ENCODE results near the gene RTP5.

GRCh38 chr2:241865416-241865956 lies 4.0 kb upstream of the RTP5 start:
- TF ChIP-seq CTCF (IDR thresholded peaks at IDR 0.05) (no peak), POLR2A (IDR thresholded peaks at IDR 0.05) (no peak), POLR2AphosphoS5 (IDR thresholded peaks at IDR 0.05) (no peak), EP300 (IDR thresholded peaks at IDR 0.05) (no peak)

All from upper lobe of left lung (tissue), 4 donors.